Osteoblast (primary cell): ENCODE measurements around the gene BPIFB2. TPM values are rescaled to one million over a fixed set of nuclear protein-coding genes. Genes with fewer than 3 reads are reported as not detected.
A peak's percentile ranks its signal among the peaks of the same experiment; 100 is the strongest.

Source experiments
- DNase-seq: peaks from one replicate; pipeline ENCODE4 v3.0.0; 2011; ENCODE audit warnings: low spot score, mixed read lengths; ENCODE audit not compliant: insufficient read length; ENCODE audit errors: missing footprints
- H2AFZ ChIP-seq: 2 replicates; pipeline ENCODE4 v1.6.0; 2011; ENCODE audit warnings: mild to moderate bottlenecking, low read length
- H3K27ac ChIP-seq: 2 replicates; pipeline ENCODE4 v1.5.1; 2011; ENCODE audit warnings: mild to moderate bottlenecking, low read depth, low read length, moderate library complexity
- H3K27me3 ChIP-seq: 2 replicates; pipeline ENCODE4 v1.6.0; 2012; ENCODE audit warnings: mild to moderate bottlenecking, control low read depth, inconsistent platforms, low read length, moderate library complexity; ENCODE audit not compliant: insufficient read depth
- H3K36me3 ChIP-seq: 2 replicates; pipeline ENCODE4 v1.5.1; 2011; ENCODE audit warnings: mild to moderate bottlenecking, low read length, control low read depth, moderate library complexity; ENCODE audit not compliant: insufficient read depth
- H3K4me1 ChIP-seq: 2 replicates; pipeline ENCODE4 v1.5.1; 2011; ENCODE audit warnings: mild to moderate bottlenecking, low read length, control low read depth, moderate library complexity; ENCODE audit not compliant: insufficient read depth
- H3K4me2 ChIP-seq: 2 replicates; pipeline ENCODE4 v1.6.0; 2011; ENCODE audit warnings: mild to moderate bottlenecking, low read length; ENCODE audit not compliant: insufficient read depth
- H3K4me3 ChIP-seq: fragments of 200-600 bp; sonication (generic); 3 replicates; pipeline ENCODE4 v1.5.1; 2012; ENCODE audit warnings: mild to moderate bottlenecking, low read length, inconsistent platforms; ENCODE audit not compliant: insufficient read depth
- H3K79me2 ChIP-seq: 2 replicates; pipeline ENCODE4 v1.6.0; 2012; ENCODE audit warnings: mild to moderate bottlenecking, low read length, control low read depth, inconsistent platforms; ENCODE audit not compliant: insufficient read depth
- H3K9me3 ChIP-seq: 2 replicates; pipeline ENCODE4 v1.5.1; 2011; ENCODE audit warnings: low read depth, low read length, control low read depth
- H4K20me1 ChIP-seq: 2 replicates; pipeline ENCODE4 v1.6.0; 2012; ENCODE audit warnings: mild to moderate bottlenecking, low read length, control low read depth; ENCODE audit not compliant: insufficient read depth
- CTCF ChIP-seq: IDR thresholded peaks from 2 replicates; pipeline ENCODE4 v1.5.1; 2011; ENCODE audit warnings: mild to moderate bottlenecking, low read depth, low read length, moderate library complexity; ENCODE audit errors: extremely low read depth
- total RNA-seq: library from RNA; depleted of rRNA; stranded (reverse); fragments of >200 nt; gene quantifications from 2 replicates; pipeline ENCODE4 v1.2.3, GENCODE V29; 2012

The BPIFB2 gene
- total RNA-seq, 1 donor = not detected

GRCh38 chr20:33021879-33022278 lies 14.4 kb downstream of the BPIFB2 start:
- Histone ChIP-seq H3K9me3 (no peaks in the 10 kb centered on the region), H3K4me1 (no peaks in the 10 kb centered on the region), H3K27ac (no peak overlapping the region), H3K36me3 (no peaks in the 10 kb centered on the region), H3K4me2 (no peak overlapping the region), H3K27me3 (no peaks in the 10 kb centered on the region), H3K4me3 (no peak overlapping the region), H2AFZ (no peak overlapping the region), H4K20me1 (no peaks in the 10 kb centered on the region), H3K79me2 (no peaks in the 10 kb centered on the region)
- TF ChIP-seq CTCF = no peak
- peak; percentile 54 for DNase-seq

DNA sequence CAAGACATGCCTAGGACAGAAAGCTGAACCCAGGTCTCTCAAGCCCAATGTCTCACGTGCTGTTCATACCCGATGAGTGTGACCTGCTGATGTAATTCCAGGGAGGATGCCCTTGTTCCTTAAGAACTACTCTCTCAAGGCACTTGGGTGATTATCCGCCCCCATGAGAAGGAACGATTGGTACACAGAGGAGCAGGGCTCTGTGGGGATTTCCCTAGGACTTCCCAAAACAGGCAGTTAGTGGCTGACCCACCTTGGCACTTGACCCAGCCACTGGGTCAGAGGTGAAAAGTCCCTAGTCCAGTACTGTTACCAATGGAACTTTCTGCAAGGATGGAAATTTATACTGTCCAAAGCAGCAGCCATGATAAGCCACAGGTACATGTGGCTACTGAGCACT lies 14.8 kb downstream of the BPIFB2 start:
- H3K9me3 ChIP-seq = no peaks in the 10 kb centered on the region
- no peaks in the 10 kb centered on the region for H4K20me1 ChIP-seq
- H3K4me2 ChIP-seq = no peak overlapping the region
- peak; percentile 48 for DNase-seq
- H3K27me3 ChIP-seq = no peaks in the 10 kb centered on the region
- H3K36me3 ChIP-seq = no peaks in the 10 kb centered on the region
- H3K4me3 ChIP-seq = no peak overlapping the region
- H2AFZ ChIP-seq = no peak overlapping the region
- no peak overlapping the region for H3K27ac ChIP-seq
- TF ChIP-seq CTCF = no peak
- H3K4me1 ChIP-seq = no peaks in the 10 kb centered on the region
- no peaks in the 10 kb centered on the region for H3K79me2 ChIP-seq

- no peaks in the 10 kb centered on the region for H4K20me1 ChIP-seq
- H3K27me3 ChIP-seq = no peaks in the 10 kb centered on the region
- no peaks in the 10 kb centered on the region for H3K4me1 ChIP-seq
- no peaks in the 10 kb centered on the region for H3K79me2 ChIP-seq
- no peak overlapping the region for H3K27ac ChIP-seq
- no peaks in the 10 kb centered on the region for H3K9me3 ChIP-seq
- H3K4me3 ChIP-seq = no peak overlapping the region
- peak; percentile 79 for DNase-seq
- TF ChIP-seq CTCF = no peak
- H3K4me2 ChIP-seq = no peak overlapping the region
- no peaks in the 10 kb centered on the region for H3K36me3 ChIP-seq
- no peak overlapping the region for H2AFZ ChIP-seq
Observed at GRCh38 chr20:33022694-33023438, 15.4 kb downstream of the BPIFB2 start.

DNA sequence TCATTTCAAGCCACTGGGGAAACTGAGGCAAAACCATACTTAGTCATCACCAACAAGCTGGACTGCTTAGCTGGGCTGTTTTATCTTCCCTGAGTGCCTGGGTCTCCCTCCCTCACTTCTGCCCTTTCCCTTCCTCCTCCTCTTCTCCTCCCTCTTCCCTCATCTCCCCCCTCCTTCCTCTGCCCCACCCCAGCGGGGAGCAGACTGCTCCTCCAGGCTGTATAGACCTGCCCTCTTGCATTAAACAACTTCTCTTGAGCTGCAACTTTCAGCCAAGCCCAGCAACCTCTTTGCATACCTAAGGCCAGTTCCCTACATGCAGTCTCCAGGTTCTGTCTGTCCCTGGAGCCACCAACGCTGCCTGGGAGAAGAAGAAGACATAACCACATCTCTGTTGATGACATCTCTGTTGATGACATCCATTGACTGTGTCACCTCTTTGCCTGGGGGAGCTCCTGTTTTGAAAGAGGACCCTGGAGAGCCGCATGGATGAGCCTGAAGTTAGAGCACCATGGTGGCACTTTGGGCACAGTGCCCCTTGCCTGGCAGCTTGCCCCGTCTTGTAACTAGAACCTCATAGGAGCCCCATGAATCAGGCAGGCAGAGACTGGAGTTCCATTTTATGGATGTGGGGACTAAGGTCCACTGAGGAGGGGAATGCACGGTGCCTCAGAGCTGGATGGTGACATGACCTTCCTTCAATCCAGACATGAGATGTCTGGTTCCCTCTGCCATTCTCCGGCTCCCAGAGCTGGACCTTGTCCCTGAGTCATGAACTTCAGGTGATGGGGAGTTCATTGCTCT lies 16.1 kb downstream of the BPIFB2 start:
- no peak for TF ChIP-seq CTCF
- H3K36me3 ChIP-seq = no peaks in the 10 kb centered on the region
- H3K27ac ChIP-seq = no peak overlapping the region
- no peaks in the 10 kb centered on the region for H3K79me2 ChIP-seq
- no peaks in the 10 kb centered on the region for H3K9me3 ChIP-seq
- no peaks in the 10 kb centered on the region for H4K20me1 ChIP-seq
- no peak overlapping the region for H3K4me2 ChIP-seq
- DNase-seq = peak; percentile 56
- no peaks in the 10 kb centered on the region for H3K27me3 ChIP-seq
- no peak overlapping the region for H2AFZ ChIP-seq
- H3K4me3 ChIP-seq = no peak overlapping the region
- H3K4me1 ChIP-seq = no peaks in the 10 kb centered on the region
